ENCODE results near the gene BRD4.

The BRD4 gene

DNA sequence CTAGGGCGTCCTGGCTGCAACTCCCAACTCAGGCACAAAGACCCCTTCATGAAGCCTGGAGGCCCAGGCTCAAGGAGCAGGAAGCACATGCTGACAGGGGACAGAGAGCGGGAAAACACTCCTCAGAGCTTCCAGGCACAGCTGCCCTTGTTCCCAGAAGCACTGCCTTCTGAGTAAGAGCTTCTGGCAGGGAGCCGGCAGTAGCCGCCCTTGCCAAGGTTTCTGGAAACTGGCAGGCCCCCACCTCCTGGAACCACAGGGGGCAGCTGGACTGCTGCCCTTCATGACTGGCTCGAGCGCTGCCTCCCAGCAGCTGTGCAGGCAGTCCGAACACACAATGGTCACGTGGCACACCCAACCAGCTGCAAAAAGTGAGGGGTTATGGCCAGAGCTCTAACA lies 66.5 kb downstream of the BRD4 start:
- no peak for DNase-seq (ENCODE audit: low spot score)

DNA sequence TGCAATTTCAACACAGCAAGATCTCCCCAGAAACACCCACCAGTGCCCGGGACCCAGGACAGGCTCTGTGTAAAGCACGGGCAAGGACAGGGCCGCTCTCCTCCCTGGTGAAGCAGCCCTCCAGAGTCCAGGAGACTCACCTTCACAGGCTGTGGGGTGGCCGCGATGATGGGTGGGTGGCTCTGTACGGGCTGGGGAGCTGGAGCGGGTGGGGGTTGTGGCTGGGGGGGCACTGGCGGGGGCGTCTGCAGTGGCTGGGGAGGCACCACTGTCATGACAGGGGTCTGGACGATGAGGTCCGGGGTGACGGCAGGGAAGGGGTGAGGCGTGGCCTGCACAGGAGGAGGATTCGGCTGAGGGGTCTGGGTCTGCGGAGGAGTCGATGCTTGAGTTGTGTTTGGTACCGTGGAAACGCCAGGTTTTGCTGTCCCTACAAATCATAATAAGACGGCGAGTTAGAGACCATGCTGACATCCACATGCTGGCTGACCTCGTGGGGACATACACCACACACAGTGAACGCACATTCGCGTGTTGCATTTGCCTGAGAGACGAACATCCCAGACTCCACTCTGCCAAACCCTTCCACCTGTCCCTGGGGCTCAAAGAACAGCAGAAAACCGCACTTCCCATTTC lies 67.0 kb downstream of the BRD4 start:
- DNase-seq (ENCODE audit: low spot score), result no peak

DNA sequence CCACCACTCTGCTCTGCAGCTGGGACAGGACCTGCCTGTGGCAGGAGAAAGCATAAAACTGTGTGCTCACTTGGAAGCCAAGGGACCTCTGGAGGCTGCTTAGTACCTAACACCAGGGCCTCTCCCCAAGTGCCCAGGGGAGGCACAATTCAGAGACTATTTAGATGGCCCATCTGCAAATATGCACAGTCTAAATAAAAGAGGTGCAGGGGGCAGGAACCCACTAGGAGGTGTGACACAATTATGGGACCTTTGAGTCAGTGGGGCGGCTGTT lies 67.5 kb downstream of the BRD4 start:
- no peak for DNase-seq (ENCODE audit: low spot score)

DNA sequence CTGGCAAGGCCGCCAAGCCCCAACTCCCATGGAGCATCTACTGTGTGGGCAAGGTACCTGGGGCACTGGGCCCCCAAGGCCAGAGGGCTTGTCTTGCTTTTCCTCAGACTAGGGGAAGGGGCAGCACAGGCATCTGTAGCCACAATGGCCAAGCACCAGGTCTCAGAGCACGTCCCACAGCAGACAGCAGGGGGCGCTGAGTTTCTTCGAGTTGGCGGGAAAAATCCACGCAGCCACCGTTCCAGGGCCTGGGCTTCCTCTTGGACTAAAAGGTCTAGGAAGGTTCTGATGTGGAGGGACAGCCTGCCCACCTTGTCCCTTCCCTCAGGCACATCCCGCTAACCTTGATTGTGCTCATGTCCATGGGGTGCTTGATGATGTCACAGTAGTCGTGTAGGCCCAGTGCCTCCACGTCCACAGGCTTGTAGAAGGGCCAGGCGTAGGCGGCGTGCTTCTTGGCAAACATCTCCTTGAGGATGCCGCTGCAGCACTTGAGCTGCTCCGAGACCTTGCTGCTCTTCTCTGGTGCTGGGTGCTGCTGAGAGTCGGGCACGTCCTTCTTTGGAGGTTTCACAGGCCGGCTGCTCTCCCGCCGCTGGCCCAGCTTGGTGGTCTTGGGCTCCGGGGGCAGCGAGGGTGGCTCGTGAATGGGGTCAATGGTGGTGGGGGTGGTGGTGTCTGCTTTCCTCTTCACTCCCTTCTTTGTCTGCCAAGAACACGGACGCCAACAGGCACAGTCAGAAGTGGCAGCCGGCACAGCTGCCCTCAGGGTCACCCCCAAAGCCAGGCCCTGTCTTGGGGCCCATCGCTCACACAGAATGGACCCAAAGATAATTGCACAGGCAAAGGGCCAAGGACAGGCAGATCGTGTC lies 68.0 kb downstream of the BRD4 start:
- DNase-seq (ENCODE audit: low spot score), result peak; percentile 64

DNA sequence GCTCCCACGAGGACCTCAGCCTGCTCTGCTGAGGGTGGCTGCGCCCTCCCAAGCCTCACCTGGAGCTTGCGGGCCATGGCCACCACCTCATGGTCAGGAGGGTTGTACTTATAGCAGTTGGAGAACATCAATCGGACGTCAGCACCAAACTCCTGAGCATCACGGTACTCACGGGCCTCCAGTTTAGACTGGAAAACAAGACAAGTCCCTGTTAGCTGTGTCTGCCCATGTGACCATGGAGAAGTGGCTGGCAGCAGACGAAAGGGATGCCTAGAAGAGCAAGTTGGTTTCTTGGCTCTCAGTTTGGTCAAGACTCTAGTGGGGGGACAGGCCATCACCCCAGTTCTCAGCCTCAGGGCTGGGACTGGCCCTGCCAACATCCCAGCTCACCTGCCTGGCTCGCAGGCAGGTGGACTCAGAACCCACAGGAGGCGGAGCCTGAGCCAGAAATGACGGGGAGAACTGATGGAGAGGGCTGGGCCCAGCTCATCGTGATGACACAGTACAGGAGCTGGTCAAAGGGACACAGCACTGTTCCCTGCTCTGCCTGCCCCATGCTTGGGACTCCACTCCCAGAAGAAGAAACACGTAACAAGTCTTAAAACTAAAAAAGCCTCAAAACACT lies 68.9 kb downstream of the BRD4 start:
- no peak for DNase-seq (ENCODE audit: low spot score)

DNA sequence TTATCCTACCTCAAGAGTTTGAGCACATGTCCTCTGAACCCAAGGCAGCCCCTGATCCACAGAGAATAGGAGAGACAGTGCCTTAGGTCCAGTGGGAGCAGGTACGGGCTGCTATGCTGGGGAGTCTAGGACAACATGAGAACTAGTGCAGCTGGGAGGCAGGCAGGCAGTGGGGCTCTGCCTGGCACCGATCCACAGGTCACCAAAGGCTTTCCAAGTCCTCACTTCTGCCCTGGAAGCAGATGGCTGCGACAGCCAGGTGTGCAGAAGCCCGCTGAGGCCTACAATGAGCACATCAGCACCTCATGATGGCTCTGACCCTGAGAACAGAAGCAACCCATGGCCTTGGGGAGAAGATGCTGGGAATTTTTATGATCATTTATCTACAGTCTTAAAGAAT lies 70.3 kb downstream of the BRD4 start:
- DNase-seq (ENCODE audit: low spot score), result no peak

DNA sequence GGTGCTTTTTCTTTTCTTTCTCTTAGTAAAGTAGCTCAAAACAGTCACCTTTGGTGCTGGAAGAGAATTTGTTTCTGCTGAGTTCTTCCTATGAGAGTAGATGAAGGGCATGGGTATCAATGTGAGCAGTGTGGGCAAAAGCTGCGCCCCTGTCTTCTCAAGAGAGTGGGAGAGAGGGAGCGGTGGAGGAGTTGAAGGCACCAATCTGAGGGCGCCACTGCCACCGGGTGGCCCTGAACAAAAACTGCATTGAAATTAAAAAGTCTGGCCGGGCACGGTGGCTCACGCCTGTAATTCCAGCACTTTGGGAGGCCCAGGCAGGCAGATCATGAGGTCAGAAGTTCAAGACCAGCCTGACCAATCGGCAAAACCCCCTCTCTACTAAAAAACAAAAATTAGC lies 71.4 kb downstream of the BRD4 start:
- DNase-seq (ENCODE audit: low spot score), result no peak

DNA sequence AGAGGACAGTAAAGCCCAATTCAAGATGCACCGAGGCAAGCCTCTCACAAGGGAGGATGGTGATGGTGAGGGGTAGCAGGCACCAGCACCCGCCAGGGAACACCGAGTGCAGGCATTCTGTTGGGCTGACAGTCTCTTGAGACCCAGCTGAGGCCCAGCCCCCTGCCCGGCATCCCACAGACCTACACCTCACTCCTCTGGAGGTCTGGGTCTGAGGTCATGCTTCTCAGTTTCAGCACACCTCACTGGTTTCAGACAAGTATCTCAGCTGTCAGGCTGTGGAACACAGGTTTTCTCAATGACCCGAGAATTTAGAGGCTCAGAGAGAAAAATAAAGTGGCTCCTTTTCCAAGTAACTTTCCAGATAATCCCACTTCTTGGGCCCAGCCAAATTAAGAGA lies 72.4 kb downstream of the BRD4 start:
- DNase-seq (ENCODE audit: low spot score), result no peak

DNA sequence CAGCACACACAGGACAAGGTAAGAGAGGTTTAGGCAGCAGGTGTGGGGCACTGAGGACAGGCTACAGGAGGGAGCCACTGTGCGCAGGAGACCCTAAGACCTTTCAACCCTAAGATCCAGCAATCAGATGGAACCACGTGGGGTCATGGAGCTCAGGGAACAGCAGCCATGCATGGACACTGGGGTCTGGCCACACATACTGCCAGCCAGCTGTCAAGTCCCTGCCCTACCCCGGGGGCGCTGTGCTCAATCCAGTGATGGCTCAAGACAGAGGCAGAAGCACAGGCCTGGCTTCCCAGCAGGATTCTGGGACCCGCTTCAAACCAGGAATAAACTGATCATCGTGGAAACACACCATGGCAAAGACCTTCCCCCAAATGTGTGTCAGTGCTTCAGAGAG lies 74.6 kb downstream of the BRD4 start:
- no peak for DNase-seq (ENCODE audit: low spot score)

DNA sequence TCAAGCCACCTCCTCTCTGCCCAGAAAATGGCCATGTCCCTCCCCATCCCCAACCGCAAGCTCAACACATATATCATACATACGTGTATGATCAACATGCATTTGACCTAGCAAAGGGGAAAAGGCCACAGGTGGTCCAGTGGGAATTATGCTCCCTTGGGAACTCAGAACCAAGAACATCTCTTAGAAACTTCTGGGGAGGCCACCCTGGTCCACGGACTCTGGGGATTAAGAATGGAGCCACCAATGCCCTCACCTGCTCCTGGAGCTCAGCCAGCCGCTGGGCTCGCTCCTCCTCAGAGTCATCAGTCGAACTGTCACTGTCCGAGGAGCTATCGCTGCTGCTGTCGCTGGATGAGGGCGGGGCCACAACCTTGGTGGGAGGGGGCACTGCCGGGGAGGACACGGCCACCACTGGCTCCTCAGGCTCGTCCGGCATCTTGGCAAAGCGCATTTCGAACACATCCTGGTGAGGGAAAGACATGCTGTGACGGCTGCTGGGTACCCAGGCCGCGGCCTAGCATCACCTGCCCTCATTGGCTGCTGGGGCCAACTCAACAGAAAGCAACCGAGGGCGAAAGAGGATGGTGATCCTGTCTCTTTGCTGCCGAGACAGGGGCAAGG lies 75.5 kb downstream of the BRD4 start:
- DNase-seq (ENCODE audit: low spot score), result no peak

DNA sequence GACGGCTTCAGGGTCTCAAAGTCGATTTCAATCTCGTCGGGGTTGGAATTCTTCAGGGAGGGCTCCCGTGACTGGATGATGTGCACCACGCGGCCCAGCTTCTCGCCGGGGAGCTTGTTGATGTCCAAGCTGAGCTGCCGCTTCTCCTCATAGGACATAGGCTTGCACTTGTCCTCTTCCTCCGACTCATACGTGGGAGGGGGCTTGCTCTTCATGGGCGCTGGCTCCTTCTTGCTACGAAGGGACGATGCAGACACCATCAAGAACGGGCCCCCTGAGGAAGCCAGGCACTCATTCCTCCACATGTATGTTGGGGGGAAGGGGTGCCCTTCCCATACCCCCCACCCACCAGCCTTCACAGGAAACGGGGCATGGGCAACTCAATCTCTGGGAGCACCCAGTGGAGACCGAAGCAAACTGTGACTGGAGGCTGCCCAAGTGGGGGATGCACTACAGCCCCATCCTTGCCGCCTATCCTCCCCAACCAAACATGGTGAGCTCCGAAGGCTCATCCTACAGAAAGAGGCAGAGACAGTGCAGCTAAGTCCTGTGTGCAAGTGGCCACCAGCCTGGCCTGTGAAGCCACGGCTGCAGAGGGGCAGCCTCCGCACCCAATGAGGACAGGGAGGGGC lies 76.9 kb downstream of the BRD4 start:
- DNase-seq (ENCODE audit: low spot score), result no peak

DNA sequence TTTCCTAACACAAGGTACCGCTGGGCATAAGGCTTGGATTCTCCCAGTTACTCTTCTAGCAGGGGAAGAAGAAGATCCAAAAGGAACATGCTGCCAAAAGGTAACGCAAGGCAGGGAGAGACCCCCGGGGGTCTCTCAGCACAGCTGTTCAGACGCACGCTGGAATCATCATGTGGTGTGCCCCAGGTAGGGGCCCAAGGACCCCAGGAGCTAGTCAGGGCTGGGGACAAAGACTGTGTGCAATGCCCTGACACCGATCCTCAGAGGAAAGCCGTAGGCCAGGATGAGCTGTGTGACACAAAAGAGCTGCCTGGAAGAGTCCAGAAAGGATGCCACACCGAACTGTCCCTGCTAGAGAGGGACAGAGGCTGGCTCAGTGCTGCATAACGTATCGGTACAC lies 77.8 kb downstream of the BRD4 start:
- no peak for DNase-seq (ENCODE audit: low spot score)

DNA sequence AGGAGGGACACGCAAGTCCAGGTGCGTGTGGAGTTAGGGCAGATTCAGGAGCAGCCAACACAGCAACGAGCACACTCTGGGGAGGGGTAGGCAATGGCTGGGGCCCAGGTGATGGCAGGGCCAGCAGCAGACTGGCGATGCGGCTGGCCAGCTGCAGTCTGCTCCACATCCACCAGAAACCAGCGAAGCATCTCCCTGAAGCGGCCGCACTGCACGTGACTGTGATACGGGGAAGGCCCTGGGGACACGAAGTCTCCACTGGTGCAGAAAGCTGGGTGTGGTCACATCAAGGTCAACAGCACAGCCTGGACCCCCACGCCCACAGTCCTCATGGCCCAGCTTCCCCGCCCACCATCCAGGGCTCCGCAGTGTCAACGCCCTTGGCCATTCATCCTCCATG lies 78.8 kb downstream of the BRD4 start:
- DNase-seq (ENCODE audit: low spot score), result no peak

DNA sequence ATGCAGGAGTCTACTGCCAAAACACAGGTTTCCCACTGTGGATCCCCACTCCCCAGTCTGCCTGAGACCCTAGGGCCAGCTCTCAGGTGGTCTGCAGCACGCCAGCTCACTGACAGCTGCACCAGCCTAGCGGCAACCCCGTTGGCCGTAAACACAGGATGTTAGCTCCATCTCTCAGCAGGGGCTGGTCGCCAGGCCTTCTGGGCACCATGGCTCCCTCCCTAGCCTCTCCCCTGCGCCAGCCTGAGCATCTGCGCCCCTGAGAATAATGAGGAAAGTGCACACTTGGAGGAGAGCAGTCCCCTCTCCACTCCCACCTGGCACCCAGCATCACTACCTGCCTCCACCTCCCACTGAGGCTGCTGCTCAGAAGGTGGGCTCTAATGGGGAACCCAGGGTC lies 79.3 kb downstream of the BRD4 start:
- no peak for DNase-seq (ENCODE audit: low spot score)

DNA sequence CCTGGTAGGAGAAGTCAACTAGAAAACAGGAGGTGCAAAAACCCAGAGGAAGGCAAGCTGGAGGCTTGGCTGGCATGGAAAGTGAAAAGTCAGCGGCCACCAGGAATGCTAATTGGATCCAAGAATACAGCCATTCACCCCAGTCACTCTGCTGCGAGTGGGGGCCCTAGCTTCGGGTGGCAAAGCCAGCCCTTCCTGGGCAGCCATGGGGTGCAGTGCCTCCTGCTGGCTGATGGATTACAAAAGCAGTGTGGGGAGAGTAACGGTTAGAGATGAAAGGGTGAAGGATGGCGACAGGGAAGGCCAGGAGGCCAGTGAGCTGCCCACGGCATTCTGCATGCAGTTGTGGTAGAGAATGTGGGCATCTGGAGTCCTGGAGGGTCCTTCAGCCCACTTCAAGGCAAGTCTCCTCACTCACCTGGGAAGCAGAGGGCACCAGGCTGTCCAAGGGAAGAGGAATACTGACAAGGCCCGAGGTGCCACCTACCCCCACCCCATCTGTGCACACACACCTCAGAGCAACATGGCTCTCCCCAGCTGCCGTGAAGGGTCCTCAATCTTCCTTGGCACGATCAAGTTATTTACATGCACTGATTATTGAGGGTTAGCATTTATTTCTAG lies 79.8 kb downstream of the BRD4 start:
- no peak for DNase-seq (ENCODE audit: low spot score)

DNA sequence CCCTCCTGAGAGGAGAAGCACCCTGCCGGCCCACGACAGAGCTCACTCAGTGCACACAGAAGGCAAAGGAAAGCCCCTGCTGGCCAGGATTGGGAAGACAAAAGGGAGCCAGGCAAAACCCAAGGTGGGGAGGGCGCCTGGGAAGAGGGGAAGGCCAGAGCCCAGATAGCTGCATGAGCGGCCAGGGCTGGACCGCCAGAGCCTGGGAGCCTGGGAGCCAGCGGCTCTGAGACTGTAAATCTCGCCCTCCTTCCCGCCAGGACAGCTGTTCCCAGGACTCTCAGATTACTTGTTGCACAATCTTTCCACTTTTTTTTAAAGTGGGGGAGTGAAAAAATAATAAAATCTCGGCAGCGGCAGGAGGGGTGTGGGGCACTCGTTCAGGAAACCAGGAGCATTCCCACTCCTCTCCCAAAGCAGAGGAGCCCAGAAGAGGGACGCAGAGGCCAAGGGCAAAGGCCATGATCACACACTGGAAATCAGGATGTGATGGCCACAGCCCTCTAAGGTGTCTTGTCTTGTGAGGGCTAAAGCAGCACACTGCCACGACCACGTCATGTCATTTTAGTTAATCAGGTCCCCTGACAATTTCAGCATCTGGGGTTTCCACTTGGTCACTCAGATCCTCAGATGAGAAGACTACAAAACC lies 80.5 kb downstream of the BRD4 start:
- DNase-seq (ENCODE audit: low spot score), result peak; percentile 51

DNA sequence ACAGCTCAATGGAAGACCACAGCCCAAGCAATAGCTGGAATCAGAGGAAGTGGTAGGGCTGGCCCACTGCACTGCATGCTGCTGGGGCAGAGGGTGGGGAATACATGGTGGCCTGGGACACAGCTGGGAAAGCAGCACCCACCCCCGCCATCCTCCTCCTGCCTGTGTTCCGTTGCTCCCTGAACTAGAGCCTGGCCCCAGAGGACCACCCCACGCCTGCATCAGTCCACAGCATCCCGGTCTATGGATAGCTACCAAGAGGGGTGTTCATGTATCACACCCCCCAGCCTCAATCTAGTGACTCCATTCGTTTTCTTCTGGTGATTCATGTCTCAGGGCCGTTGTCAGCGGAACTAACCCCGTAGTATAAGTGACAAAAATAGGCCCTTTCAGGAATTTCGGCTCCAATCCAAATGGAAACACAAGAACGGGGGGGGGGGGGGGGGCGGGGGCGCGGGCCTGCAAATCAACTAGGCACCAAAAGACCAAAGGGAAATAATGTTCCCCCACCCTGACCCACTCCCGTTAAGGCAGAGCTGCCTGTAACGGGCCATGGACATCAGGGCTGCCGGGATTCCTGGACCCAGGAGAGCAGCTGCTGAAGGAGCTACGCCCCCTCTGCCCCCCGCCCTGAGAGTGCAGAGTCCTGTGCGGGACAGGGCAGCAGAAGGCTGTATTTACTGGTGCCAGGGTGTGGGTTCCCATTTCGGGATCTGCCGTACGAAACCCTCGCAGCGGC lies 81.2 kb downstream of the BRD4 start:
- no peak for DNase-seq (ENCODE audit: low spot score)

DNA sequence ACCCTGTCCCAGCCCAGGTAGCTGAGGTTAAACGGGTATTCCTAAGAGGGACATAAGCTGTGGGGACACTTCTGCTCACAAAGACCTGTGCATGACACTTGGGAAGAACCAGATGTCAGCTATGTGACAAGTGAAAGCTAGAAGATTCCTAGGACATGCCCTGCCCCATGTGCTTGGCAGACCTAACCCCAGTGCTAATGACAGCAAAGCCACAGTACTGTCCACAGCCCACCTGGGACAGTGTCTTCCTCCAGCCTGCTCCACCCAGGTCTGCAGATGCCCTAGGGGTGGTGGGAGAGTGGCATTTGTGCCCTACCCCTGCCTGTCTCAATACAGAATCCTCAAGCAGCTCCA lies 81.7 kb downstream of the BRD4 start:
- DNase-seq (ENCODE audit: low spot score), result no peak

DNA sequence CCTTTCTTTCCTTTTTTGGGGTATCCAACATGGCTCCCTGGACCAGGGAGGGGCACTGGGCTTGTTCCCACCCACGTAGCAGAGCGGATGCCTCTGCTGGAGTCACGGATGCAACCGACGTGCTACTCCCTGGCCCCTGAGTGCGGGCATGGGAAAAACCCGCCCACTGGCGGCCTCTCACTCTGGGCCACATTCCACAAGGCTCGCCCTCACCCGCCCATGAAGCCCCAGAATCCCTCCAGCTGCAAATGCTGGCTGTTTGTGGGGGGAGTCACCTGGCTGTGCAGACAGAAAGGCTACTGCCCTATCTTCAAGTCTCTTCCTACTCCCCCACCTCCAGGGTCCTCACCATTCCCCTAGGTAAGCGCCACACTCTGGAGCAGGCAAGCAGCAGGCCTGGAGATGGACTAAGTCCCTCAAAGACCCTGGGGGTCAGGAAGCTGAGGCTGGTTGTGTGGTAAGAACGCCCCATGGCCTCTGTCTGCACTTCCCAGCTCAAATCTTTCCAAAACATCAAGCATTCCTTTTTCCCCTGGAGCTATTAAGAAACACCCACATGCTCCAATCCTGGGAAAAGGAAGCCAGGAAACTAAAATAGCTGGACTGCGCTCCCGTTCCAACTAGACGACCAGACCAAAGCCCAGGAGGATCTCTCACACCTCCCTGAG lies 82.2 kb downstream of the BRD4 start:
- no peak for DNase-seq (ENCODE audit: low spot score)

DNA sequence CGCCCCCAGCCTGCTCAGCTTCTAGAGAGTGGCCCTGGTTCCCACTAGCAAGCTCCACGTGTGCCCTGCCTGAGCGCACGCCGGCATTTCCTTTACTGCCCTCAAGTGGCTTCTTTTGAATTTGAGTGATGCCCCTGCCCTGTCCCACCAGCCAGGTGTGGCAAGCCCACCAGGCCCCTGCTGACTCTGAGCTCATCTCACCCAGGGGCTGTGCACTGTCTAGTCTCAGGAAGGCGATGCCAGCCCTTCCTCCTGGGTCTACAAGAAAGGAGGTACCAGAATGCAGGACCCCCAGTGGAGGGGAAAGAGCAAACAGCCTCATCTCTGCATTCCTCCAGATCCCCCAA lies 82.8 kb downstream of the BRD4 start:
- DNase-seq (ENCODE audit: low spot score), result no peak
